NCI-H748 (cell line): ENCODE results near the gene PRKCE.
A peak's percentile ranks its signal among the peaks of the same experiment; 100 is the strongest.

Source experiments
- DNase-seq: peaks from one replicate; lab custom pipeline; 2025; ENCODE audit not compliant: unreplicated experiment; lab: John Stamatoyannopoulos, UW

The PRKCE gene

DNA sequence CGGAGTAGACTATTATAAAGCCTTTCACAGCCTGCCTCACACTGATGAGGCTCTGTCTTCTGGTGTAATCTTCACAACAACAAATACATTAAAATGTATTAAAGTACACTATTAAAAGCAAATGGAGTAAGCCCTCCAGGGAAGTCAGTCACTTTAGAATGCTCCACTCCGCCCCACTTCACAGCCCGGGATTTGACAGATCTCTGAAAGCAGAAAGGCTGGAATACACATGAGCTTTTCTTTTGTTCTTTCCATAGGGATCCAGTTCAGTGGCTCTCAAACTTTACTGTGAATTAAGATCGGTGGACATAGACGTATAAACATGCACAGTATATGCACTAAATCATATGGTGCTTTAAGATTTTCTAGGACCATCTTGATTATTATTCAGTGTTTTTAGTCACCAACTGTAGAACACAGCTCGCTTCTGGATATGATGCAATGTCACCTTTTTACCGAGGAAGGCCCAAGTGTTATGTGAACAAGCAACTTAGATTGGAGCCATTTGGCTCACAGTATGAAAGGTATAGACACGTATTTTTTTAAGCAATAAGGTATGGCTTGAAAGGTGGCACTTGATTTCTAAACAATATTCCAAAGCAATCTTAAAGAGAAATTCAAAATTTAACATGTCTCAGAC is 151.1 kb downstream of the PRKCE start:
- DNase-seq: no peak

DNA sequence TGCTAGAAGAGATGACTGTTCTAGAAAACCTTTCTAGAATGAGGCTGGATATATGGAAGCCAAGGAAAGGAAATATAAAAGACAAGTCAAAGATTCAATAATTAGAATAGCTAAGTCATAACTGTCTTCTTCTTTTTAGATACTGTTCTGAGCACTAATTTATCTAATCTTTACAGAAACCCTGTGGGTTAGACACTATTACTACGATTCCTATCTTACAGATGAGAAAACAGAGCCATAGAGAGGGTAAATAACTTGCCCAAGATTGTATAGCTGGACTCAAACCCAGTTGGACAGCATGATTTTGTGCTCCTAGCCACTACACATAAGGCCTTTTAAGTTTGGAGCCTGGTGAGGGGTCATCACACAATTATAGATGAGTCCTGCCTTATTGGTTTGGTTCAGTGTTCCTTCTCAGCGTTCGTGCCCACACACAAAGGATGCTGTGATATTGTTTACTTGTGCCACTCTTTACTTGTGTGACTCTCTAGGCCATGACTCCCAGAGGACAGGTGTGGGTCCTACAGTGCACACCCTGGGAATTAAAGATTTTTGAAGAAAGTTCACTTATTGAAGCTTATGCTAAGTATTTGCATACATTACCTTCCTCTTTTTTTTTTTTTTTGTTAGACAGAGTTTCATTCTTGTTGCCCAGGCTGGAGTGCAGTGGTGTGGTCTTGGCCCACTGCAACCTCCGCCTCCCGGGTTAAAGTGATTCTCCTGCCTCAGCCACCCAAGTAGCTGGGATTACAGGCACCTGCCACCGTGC is 153.7 kb downstream of the PRKCE start:
- DNase-seq: no peak

DNA sequence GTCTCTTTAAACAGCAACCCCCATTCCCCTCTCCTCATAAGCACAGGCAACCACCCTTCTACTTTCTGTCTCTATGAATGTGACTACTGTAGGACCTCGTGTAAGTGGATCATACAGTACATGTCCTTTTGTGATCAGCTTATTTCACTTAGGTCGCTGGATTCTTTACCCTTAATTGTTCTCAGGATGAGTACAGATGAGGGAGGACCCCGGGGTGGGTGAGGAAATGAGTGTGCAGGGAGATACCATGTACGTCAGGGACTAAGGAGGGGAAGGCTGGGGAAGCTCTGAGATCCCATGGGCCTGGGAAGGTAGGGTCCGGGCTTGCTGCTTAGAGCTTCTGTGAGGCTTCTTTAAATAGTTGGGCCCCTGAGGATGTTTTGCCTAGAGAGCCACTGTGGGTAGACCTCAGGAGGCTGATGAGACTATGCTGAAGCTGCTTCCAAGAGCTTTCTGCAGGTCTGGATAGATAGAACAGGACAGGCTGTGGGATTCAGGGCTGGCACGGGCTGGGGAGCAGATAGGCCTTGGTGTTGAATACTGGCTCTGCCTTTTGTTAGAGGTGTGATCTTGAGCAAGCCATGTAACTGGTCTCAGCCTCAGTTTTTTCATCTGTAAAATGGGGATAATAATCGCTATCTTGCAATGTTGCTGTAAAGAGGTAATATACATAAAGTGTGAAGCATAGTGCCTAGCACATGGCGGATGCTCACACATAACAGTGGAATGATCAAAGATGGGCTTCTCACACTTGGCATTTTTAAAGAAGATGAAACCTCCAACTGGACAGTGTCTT is 155.3 kb downstream of the PRKCE start:
- DNase-seq: no peak

DNA sequence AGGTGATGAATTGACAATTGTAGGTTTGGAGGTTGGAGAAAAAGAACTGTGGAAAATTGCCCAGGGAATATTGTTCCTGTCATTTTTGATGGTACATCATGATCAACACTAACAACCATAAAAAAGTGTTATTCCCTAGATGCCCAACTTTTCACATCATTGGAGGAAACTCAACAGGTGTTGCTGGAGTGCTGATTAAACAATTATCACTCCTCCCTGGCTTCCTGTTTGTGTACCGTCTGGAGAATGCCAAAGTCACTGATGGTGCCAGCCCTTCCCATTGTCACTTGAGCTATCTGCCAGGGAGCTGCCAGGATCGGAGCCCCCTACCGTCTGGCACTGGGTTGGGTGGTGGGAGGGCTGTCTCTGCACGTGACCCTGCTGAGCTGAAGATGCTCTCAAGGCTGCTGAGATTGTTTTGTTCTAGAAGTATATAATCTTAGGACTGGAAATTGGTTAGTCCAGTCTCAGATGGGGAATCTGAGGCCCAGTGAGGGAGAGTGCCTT is 156.9 kb downstream of the PRKCE start:
- peak; percentile 65 for DNase-seq

DNA sequence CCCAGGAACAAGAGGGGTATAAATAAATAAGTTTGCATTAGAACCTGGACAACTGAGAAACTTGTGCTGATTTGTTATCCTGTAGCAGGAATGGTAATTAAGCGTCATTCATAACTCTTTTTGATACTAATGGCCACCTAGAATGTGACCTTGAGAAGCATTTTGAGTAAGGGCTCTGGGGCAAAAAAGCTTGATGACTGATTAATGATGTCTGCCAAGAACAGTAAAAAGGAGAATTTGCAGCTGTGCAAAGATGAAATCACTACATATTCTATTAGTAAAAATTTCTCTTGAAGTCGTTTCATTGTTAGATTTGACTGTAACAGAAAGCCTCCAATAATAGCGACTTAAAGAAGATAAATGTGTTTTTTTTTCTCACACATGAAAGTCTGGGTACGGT is 157.7 kb downstream of the PRKCE start:
- DNase-seq: no peak

DNA sequence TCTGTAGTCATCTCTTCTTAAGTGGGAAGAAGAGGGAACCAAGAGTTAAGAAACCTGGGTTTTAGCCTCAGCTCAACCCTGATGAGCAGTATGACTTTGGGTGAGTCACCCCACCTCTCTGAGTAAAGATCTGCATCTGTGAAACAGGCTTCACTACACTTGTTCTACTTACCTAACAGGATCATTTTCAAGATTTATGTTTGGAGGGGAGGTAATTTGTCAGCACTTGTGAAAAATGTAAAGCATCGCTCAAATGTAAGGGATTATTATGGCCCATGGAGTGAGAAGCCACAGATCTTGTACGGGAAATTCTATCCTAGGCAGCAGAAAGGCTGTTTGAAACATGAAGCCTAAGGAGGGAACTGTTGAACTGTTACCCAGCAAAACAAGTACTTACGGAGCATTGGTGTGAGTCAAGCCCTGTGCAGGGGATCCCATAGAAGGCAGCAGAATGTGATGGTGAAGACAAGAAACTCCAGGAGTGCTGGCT is 160.6 kb downstream of the PRKCE start:
- no peak for DNase-seq

DNA sequence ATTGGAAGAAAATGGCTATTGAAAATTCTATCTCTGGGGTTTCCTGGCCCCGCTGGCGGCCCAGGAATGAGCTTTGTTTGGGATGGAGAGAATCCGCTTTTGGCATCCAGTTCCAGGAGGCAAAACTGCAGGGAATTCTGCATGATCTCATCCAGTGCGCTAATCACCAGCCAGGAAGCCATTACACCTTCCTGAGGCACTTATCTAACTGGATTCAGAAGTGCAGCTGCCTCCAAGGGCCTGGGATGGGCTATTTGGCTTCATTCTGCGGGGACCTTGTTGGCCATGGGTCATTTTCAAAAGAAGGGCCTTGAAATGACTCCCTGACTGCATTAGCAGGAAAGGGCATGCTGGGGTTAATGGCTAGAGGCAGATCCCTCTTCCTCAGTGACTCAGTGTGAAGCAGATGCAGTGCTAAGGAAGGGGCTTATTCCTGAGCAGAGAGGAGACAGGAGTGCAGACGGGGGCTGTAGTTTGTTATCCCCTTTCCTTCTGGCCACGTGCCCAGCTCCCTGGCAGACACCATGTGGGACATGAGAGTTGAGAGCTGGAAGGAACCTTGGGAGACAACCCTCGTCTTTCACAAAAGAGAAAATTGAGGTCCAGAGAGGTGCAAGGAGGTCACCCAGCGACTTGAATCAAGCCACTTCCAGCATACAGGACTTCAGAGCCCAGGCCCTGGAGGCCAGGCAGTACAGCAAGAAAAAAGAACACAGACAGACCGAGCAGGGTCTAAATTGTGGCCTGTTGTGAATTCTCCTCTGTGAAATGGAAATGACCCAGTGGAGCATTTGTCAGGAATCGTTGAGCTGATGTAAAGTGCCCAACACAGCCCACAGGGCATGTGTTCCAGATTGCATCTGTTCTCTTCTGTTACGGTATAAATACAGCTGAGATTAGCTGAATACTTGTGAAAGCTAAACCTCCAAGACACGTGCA is 161.8 kb downstream of the PRKCE start:
- DNase-seq: peak; percentile 35

DNA sequence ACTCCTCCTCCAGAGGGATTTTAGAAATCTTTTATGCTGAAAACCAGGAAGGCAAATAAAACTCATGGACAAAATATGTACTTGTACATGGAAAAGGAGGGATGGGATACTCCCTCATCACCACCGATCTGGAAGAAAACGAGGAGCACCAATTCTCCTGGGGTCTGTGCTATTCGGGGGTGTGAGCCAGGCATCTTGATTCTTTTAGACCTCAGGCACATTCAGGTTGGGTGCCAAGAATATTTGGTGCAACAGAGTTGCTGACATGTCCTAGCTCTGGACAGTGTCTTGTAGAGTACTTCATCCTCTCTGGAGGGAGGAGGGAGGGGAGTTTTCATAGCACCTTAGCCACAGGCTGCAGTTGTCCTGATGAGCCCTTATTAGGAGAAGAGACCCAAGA is 163.0 kb downstream of the PRKCE start:
- no peak for DNase-seq

DNA sequence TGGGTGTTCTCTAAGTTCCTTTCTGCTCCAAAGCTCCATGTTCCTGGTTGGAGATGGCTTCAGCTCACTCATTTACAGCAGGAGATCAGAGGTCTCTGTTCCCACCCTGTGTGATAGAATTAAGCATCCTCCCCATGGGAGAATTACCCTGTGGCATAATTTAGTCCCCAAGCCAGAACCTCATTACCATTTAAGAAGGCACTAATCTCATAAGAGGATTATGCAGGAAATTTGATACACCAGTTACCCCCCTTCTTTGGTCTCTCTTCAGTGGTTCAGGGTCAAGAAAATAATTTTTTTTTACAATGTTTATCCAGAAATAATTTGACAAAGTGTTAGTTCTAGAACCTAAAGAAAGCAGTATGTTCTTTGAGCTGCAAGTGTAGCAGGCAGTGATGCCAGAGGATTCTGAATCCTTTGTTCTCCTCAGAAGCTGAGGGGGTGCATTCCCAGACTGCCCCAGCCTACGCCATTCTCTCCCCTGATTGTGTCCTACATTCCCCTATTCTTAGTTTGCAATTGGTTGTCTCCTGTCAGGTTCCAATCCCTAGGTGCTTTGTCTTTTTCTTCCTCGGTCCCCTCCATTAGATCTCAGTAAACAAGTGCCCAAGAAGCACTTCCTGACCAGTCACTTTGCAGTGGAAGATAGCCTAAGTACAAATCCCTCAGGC is 163.6 kb downstream of the PRKCE start:
- DNase-seq: no peak

DNA sequence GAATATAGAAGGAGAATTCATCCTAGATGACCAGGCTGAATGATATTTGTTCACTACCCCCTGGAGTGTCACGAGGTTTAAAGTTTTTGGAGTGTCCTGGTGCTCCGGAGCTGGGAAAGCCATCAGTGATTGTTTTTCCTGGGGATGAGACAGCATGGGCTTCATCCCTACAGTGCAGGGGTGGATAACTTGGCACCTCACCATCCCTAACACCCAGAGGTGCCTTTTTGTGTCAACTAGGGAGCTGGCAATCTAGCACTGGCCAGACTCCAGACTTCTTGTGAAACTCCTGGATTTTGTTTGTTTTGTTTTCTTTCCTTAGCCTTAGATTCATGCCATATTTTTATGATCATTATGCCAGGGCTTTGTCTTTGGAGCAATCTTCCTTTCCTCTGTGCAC is 164.8 kb downstream of the PRKCE start:
- no peak for DNase-seq

DNA sequence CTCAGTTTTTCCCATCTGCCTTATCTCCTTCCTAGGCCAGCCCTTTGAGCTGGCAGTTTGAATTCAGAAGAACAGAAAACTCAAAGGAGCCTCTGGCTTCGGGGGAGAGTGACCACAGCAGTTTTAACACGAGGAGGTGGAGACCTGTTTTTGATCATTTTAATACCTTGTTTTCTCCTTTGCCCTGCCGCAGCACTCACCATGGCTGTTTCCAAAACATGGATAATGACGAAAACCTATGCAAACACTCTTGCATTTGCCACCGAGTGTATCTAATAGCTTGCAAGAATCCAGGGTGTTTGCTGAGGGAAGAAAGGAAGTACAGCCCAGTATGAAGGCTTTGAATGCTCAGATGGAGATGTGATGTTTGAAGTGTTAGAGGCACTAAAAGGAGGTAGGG is 167.1 kb downstream of the PRKCE start:
- DNase-seq: no peak

DNA sequence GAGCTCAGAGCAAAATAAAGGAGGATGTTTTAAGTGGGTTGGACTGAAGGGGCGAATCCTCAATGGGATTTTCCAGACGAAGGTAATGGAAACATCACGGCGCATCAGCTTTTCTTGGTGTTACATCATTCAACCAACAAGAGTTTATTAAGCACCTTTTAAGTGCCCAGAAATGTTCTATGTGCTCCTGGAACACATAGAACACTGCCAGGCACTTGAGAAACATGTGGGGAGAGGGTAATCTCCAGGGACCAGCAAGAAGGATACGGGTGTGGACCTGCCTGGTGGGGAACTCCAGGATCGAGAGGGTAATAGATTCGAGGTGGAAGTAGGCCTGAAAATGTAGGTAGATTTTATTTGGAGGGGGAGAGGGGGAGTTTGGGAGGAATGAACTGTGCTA is 168.6 kb downstream of the PRKCE start:
- no peak for DNase-seq

DNA sequence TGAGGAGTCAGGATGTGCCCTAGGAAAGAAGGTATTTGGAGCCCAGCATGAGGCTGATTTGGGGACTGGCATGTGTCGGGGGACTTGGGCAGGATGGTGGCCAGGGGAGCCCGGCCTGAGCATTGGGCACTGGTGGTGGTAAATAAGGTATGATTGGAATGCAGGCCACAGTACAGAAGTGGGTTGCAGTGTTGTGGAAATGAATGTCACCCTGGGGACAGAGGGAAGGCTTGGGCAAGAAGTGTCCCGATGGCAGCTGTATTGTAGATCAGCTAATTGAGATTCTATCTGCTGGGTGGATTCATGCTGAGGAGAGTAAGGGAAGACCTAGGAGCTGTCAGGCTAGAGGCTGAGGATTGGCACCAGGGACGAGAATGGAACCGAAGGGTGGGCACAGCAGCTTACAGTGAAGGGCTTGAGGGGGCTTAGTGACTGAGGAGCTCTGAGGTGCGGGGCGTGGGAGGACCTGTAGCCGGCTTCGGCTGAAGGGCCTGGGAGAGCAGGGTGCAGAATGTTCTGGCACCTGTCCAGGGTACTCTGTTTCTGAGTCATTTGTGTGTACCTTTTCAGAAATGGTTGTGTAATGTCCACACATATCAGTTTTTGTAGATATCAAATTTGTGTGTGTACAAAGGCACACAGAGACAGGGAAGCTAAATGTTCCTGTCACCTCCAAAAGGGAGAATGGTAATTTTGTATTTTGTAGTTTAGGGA is 170.2 kb downstream of the PRKCE start:
- peak; percentile 61 for DNase-seq

DNA sequence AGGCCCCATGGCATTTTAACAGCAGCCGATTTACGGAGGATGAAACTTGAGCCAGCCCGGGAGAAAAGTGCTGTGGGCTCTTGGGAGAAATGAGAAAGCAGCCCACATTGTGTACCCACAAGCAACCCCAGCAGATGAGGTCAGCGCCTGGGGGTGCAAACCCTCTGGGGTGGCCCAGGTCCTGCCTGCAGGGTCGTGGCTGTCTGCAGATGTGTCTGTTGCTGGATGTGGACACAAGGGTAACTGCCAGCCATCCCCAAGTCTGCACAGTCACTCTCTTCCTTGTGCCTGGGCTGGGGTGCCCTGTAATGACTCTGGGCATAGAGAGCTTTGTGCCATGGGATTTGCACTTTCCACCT is 170.8 kb downstream of the PRKCE start:
- no peak for DNase-seq

DNA sequence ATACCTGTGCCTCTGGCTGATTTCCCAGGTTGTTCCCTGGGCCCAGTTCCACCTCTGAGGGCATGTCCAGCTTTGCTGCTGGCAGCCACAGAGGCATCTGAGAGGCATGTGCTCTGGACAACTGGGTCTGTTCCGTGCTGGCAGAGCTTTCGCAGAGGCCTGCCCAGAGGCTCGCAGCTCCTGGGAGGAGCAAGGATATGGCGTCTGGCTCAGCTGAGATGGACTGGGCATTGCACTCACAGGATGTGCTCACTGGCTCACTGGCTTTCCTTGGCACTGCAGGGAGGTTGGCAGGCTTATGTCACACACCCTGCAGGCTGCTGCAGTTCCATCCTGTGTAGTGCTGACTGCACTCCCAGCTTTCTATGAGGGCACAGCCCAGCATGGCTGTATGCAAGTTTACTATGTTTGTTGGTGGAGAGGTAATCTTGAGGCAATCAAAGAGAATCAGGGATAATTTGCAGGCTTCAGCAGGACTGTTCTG is 172.3 kb downstream of the PRKCE start:
- DNase-seq: peak; percentile 90

DNA sequence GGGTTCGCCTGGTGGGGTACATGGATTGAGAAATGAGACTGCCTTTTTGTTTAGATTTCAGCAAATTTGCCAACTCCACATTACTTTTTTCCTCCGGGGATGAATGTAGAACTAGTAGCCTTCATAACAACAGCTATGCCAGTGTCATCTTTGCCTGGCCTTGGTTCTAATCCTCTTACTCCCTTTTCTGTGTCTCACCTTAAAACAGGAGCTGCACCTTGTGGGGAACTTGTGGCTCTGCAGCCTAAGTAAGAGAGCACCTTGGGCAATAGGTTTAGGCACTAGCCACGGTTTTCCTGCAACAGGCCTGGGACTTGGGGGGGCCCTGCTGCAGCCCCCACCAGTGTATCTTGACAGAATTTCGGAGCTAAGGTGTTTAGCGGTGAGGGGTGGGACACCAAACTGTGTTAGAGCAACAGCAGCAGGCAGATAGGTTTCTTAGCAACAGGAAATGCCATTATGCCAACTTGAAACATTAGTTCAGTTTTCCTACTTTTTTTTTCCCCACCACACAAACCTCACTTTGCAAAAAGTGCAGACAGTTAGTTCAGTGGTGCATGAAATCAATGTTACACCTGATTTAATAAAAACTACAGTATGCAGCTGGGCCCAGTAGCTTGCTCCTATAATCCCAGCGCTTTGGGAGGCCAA is 173.7 kb downstream of the PRKCE start:
- peak; percentile 11 for DNase-seq

DNA sequence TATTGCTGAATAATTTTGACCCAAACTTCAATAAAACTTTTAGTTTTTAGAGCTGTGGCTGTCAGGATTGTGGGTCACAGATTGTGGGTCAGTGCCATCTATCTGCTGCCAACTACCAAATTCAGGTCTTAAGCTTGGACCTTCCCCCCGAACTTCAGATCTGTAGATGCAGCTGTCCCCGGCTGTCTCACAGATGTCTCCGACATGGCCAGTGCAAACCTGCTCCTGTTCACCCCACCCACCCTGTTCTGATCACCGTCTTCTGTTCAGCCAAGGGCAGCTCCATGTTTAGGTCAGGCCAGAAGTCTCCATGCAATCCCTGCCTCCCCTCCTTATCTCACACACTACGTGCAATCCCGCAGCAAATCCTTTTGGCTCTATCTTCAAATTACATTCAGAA is 175.0 kb downstream of the PRKCE start:
- DNase-seq: no peak

DNA sequence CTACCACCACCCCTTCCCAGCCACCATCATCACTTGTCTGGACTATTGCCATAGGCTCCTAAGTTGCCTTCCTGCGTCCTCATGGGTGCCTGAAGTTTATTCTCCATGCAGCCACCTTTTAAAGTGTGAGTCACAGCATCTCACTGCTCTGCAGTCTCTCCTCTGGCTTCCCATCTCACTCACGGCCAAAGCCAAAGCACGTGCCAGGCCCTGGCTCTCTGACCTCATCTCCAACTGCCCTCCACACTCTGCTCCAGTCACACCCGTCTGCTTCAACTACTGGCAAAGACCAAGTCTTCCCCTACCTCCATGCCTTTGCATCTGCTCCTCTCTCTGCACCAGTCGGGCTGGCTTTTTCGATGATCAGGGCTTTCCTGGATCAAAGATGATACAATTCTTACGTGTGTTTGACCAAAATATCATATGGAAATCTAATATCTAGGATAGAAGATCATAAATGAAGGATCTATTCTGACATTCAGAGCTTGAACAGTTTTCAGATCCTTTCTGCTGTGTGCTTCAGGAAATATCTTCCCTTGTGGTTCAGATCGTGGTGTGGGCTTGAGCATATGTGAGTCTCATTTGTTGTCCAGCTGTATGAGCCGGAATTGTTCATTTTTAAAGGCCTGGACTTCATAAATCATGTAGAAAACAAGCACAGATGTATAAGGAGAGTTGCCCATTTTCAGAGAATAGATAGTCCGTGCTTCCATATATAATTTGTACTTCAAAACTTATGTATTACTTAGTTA is 175.6 kb downstream of the PRKCE start:
- DNase-seq: no peak
